Frontal cortex (tissue), 4 donors: ENCODE measurements around the gene DOCK11. TPM values are rescaled to one million over a fixed set of nuclear protein-coding genes. Genes with fewer than 3 reads are reported as not detected.

ENCODE experiments used
- DNase-seq, 2 donors: peaks; one replicate each; pipeline ENCODE4 v3.0.0; 2012; ENCODE audit warnings: low spot score in 2 of 2
- FAIRE-seq: peaks from 2 replicates; lab custom pipeline; 2012; peaks lifted over from hg19 to GRCh38; lab: Jason Lieb, UNC
- total RNA-seq: library from RNA; depleted of rRNA; stranded (reverse); fragments of >200 nt; gene quantifications from one replicate; pipeline ENCODE4 v1.2.3, GENCODE V29; 2014
- donor health status: control.
- donor health status: control.
- donor health status: control.

DOCK11 gene
- total RNA-seq, 1 donor from 2014 or later = 26.1 TPM

DNA sequence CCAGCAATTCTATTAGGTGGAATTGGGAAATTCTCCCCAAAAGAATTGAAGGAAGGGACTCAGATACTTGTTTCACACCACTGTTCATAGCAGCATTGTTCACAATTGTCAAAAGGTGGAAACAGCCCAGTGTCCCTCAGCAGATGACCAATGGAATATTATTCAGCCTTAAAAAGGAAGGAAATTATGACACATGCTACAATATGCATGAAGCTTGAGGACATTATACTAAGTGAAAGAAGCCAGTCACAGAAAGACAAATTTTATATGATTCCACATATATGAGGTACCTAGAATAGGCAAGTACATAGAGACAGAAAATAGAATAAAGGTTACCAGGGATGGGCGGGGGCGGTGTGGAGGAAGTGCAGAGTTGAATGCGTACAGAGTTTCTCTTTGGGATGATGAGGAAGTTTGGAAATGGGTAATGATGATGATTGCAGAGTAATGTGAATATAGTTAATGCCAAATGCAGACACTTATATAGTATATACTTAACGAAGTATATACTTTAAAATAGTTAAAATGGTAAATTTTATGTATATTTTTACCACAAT, 29.6 kb downstream of the DOCK11 start:
- FAIRE-seq = no peak
- DNase-seq = no peak

DNA sequence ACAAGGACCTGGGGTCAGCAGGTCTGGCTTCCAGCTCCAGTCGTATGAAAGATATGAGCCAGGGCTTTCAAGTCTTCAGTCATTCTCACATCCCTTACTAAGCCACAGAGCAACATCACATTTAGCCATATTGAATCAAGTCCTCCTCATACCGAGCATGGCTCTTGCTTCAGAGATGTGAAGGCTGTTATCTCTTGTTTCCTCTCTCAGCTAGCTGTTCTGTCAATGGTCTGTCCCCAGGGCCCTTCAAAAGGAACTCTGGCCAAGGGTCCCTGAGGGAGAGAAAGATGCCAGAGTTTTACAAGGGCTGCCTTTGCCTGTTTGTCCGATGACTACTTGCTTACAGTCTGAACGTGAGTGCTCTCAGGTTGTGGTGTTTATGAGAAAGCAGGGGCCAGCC, 30.5 kb downstream of the DOCK11 start:
- FAIRE-seq (no peak), DNase-seq (no peak)

DNA sequence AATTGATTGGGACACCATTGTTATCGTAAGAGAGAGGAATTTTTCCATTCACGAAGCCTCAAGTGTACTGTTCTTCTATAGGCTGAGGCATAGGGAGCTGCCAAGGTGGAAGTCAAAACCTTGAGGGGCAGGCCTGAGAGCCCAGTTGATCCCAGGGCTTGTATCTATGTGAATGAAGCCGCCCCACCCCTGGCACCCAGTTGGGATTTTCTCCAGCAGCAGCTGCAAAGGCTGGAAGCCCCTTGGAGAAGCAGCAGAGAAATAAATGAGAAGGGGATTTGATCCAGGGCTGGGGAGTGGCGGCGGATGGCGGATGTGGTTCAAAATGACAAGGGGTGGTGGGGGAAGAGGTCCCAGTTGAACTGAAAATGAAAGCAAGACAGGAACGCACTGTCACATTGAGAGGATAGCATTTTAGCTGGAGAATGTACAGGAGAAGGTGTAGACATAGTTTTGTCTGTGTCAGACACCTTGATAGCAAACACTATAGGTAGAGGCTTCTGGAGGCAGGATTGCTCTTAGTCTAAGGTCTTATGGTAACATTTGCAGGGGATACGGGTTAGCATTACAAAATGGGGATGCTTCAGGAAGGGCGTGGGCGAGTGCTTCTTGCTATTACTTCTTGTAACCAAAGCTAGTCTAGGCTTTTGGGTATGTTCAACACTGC, 32.6 kb downstream of the DOCK11 start:
- FAIRE-seq = no peak
- DNase-seq = no peak

DNA sequence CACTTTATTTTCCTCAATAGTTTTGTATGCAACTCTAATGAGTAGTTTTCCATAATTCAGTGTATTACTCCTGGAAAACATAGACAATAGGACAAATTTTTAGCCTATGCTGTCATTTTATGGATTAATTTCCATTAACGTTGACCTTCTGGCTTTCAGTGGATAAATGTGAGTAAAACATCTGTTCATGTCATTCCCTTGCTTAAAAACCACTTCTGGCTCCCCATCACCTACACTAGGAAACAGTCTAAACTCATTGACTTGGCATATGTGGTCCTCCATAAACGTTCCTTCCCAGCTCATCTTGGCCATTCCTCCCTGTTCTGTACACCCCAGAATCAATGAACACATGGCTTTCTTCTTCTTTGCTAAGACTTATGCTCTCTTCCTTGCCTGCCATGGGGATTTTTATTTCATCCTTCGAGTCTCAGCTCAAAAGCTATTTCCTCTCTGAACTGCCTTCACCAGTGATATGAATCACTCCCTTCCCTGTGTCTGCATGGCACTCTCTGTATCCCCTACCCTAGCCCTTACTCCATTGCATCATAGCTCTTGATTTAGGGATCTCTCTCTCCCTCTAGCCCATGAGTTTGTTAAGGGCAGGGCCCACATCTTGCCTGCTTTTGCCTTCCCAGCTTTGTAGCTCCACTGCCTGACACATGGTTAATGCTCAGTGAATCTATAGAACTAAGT, 34.8 kb downstream of the DOCK11 start:
- DNase-seq (no peak), FAIRE-seq (no peak)

DNA sequence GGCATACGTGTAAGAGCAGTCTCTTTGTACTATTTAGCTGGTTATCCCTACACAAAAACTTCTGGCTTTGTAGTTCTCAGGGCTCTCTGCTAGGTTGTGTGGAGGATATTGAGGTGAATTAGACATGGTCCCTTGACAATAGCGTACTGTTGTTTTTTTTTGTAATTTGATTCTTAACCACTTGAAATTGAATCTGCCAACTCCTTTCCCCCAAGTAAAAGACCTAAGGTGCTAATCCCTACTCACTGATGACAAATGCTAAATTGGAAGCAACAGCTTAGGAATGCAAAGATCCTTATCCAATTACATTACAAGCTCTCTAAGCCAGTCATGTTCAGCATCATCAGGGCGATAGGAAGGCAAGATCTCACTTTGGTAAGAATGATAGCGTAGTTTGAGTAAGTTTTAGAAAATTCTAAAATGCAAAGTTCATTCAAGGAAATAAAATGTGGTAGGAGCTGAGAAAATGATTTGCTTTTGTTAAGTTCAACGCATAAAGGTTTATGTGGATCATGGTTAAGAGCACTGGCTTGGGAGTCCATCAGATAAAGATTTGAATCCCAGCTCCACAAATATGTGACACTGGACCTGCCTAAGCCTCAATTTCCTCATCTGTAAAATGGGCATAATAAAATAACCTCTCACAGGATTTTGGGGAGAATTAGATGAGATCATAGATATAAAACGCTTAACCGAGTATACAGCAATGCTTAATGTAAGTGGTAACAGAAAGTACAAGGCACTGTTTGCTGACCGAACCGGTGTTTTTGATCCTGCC, 39.3 kb downstream of the DOCK11 start:
- DNase-seq (no peak), FAIRE-seq (no peak)

DNA sequence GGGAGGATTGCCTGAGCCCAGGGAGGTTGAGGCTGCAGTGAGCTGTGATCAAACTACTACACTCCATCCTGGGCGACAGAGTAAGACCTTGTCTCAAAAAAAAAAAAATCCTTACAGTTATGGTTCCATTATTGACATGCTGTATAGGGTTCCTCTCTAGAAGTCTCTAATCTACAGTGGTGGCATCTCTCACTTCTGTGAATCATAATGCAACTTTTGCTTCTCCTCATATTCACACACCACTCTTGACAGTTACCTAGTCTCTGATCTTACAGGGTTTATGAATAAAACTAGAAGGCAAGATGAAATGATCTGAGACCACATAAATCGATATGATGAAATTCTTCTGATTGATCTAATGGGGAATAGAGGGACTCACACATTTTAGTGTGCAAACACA, 40.6 kb downstream of the DOCK11 start:
- FAIRE-seq = no peak
- no peak for DNase-seq

DNA sequence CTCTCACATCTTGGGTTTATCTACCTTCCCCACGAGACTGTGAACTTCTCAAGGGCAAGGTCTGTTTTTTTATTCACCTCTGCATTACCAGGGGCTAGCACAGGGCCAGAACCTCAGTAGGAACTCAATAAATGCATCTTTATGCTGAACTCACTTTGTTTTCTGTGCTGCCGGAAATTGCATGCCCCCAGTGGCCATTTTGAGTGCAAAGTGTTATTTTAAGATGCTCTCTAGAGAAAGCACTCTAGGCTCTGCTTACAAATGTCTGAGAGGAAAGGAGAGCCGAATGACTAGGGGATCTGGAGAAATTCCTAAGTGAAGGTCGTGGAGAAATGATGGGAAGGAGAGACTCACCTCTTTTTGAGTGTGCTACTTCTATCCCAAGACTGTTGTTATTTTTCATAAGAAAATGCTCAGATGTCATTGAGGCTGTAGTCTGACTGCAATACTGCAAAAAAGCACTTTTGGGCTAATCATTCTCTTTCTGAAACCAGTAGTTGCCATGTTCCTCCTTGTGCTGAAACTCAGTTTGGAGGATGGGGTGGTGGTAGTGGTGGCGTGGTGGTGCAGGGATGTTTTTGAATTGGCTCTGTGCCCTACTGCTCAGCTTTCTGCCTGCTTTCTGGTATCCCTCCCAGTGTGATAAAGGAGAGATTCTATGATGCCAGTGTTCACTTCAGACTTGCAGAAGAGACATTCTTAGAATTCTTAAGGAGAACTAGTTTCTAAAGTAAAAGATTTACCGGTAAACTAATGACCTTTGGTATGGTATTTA, 41.3 kb downstream of the DOCK11 start:
- FAIRE-seq (no peak), DNase-seq (no peak)

DNA sequence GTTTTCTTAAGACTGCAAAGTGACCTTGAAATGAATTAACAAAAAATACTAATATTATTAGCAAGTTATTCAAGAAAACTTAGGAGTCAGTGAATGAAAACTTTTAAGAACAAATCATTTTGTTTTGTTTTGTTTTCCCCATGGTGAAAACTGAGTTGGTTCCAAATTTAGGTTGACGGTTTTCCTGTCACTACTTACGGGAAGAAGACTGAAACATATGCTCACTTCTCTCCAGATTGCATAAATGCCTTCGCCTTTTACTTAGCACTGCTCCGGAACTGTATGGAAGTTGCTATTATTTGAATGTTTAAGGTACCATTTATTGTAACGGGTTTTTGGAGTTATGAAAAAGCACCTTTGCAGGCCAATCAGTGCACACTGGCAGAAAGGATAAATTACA, 42.8 kb downstream of the DOCK11 start:
- no peak for FAIRE-seq
- DNase-seq = no peak

DNA sequence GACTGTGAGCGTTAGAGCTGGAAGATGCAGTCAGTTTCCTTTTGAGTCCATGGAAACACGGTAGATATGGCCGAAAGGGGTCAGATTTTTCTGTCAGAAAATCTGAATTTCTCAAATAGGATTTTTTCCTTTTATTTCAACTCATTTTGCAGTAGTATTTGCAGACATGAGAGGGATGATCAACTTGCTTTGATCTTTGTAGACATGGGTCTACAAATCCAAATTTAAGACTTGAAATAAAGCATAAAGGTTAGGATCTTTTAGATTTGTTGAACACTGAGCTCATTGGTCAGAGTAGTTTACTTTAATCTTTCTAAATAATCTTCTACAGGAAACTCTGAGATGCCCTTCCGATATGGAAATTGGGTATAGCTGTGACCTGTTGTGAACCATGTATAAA, 44.7 kb downstream of the DOCK11 start:
- DNase-seq = no peak
- FAIRE-seq = no peak

DNA sequence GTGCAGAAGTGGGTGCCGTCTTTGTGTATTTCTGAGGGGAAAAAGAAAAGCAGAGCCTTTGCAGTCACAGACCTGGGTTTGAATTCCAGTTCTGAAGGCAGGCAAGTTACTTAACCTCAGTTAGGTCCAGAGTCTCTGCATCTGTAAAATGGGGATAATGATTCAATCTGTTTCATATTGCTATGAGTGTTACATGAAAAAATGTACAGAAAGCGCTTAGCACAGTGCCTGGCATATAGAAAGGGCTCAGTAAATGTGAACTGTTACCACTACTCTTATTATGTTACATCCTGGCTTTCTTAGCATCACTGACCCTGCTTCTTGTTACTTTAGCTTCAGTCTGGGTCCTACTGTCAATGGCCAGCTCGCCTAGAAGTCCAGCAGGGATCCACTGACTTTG, 45.9 kb downstream of the DOCK11 start:
- FAIRE-seq = no peak
- no peak for DNase-seq

DNA sequence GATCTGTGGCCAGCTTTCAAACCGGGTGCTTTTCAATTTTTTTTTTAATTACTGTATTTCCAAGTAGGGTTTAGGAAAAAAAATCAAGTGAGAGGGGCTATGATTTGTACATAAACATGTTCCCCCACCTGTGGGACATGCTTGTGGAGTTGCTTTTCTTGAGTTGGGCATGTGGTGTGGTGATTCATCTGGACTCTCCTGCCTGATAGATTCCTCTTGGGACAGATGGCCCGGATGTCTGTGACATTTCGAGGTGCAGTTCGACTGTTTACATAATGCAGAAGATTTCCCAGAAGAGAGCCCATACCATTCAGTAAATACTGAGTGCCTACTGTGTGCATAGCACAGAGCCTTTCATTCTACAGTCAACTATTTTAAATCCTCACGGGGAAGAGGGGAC, 49.9 kb downstream of the DOCK11 start:
- DNase-seq (no peak), FAIRE-seq (no peak)

DNA sequence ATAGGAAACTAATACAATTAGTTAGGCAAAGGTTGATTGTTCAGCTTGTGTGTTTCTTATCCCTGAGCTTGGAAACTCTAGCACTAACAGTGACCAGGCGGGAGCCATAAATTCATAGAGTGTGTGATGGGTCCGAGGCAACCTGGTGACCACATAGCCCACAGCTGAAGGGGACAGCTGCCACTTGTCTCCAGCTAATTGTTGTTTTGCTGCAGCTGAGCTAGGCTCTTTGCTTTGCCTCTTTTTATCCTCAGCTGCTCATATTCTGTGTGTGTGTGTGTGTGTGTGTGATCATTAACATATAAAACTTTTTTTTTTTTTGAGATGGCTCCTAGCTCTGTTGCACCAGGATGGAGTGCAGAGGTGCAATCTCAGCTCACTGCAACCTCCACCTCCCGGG, 53.2 kb downstream of the DOCK11 start:
- FAIRE-seq (no peak), DNase-seq (no peak)

DNA sequence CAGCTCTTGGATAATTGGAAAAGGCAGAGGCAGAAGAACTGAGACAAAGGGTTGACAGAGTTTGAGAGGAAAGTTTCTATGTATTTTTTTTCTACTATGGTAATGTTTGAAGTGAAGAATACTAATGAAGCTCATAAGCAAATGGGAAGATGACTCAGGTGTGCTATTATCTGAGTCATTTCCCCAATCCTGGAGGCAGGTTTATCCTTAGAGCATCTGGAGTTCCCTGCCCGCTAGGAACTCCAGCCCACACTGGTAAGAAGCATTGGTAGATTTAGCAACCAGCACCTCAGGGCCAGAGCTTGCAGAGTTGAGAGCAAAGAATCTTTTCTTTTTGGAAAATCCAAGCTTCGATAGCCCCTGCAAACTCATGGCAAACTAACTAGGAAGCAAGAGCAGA, 55.2 kb downstream of the DOCK11 start:
- no peak for FAIRE-seq
- no peak for DNase-seq

DNA sequence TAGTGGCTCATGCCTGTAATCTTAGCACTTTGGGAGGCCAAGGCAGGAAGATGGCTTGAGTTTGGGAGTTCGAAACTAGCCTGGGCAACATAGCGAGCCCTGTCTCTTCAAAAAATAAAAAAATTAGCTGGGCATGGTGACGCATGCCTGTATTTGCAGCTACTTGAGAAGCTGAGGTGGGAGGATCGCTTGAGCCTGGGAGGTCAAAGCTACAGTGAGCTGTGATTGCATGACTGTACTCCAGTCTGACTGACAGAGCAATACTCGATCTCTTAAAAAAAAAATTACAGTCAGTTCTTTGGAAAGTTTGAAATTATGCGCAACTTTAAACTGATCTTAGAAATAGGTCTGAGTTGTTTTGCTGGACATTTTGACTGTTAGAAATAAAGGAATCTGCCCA, 55.8 kb downstream of the DOCK11 start:
- DNase-seq (no peak), FAIRE-seq (no peak)

DNA sequence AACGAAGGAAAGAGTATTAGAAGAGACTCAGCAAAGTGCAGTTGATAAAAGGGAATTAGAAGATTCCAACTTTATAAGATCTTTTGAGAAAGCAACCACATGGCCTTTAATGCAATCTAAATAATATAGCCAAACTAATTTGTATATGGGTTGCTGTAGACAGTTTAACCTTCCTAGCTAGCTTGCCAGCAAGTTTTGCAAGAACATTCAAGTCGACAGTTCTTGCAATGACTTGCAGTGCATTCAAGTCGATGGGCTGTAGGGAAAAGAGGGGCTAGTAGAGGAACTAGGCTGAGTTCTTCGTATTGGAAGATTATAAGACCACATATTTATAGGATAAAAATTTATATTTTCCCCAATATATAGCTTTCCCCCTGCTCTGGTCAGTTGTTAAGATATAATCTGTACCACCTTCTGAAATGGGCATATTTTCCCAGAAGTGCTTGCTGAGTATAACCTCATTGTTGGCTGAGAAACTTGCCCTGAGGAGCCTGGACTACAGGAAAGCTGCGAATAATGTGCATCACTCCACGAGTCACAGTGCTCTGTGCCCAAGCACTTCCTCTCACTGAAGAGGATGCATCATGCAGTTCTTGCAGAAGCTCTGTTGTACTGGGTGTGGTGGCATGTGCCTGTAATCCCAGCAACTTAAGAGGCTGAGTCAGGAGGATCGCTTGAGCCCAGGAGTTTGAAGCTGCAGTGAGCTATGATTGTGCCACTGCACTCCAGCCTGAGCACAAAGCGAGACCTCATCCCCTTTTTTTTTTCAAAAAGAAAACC, 56.7 kb downstream of the DOCK11 start:
- DNase-seq (no peak), FAIRE-seq (no peak)

DNA sequence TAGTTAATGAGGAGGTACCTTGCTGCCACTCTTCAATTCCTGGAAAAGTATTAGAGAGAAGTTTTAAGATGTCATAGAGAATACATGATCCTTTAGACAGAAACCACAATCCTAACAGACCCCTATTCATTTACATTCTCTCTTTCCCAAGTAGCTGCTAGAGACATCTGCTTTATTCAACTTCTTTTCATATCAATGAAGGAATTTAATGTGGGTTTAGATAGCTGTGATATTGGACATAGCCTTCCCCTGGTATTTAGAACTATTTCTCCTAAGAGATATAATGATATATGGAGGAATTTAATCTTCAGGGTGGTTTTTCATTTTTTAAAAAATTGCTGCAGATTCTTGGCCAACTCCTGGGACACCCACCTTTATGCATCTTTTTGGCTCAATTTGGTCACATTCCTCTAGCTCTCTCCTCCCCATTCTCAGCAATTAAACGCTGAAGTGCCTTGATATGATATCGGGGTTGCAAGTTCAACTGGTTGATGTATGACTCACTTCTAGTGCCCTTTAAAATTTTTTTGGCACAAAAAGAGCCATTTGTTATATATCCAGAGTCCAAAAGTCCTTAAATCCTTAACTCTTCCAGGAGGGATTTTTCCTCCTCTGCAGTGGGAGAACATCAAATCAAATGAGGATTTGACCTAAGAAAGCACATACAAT, 57.6 kb downstream of the DOCK11 start:
- FAIRE-seq (no peak), DNase-seq (no peak)

DNA sequence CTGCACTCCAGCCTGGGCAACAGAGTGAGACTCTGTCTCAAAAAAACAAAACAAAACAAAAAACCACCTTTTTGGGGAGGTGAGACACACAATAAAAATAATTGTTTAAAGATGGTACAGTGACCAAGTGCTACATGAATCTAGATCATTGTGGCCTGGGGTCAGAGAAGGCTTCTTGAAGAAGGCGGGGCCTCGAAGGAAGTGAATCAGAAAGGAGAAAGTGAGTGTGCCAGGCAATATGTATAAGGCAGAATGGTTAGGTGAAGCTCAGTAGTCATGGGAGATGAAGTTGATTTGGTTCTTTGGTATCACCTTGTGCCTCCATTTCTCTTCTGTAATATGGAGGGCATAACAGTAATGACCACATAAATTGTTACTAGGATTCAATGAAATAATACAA, 58.9 kb downstream of the DOCK11 start:
- no peak for FAIRE-seq

DNA sequence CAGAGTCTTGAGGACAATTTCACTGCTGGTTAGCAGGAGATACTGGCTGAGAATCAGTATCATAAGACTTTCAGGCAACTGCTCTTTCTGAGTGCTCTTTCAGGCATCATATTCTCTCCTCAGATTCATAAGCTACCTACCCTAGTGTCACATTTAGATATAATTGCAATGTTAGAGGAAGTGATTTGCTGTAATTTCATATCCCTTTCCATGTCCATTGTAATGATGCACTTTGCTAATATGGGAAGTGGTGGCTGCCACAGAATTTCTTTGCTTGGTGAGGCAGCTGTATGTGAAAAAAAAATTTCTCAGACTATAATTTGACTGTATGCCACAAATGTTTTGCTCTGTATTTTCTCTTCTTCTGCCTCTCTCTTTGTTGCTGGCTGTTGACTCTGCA, 63.3 kb downstream of the DOCK11 start:
- DNase-seq = no peak
- no peak for FAIRE-seq

More for the DNA sequence above, 58.9 kb downstream of the DOCK11 start:
- no peak for DNase-seq

DNA sequence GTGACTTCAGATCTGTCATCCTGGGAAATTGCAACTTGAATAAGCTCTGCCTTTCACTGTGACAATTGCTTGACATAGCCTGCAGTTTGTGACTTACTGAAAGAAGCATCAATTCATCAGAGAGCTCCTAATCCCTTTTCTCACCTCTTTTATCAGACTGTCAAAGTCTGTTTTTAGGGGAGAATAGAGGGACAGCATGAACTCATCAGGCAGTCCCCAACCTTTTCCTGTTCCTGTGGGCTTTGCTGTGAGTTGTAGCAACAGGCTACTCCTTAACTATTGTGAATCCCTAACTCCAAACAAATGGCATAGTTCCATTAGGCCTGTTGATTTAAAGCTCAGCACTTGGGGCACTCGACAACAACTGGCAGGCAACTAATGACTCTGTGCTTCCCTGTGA, 64.9 kb downstream of the DOCK11 start:
- FAIRE-seq = no peak
- no peak for DNase-seq
